ENCODE results near the gene STAB2. TPM values are rescaled to one million over a fixed set of nuclear protein-coding genes. Genes with fewer than 3 reads are reported as not detected.

Gene STAB2
- total and polyA plus RNA-seq, 2 of the 8 experiments (the other 6 are each of a cell fraction or from before 2014, with no cell fraction given): not detected

DNA sequence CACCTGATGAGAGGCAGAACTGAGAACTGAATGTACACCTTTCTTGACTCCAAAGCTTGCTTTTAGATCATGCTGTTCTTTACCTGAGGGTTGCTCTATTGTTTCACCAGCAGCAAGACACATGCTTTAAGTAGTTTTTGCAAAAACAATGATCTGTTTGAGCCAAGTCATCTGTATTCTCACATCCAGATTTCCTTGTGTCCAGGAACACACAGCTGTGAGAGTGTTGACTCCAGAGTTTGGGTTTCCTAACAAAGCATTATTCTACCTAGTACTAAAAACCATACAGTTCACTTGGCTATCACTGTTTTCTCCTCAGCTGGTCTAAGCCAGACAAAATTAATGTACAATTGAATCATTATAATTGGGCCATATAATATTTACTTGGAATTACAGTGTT is 120.4 kb downstream of the STAB2 start (continued):
- TF ChIP-seq RFX5 (IDR thresholded peaks at IDR 0.05; ENCODE audit: borderline replicate concordance, low read depth, low read length): no peak
